GM04503 (cell line): ENCODE data around the gene PLEKHA5.
"Not testable (repeated sequence)": the region's sequence is repeated elsewhere in the genome, so short reads cannot be mapped to it uniquely, and the experiment has no call there.

ENCODE experiments used
- DNase-seq: peaks from one replicate; pipeline ENCODE4 v3.0.0-alpha.2; 2012; ENCODE audit warnings: low read depth

The PLEKHA5 gene

GRCh38 chr12:19350850-19351249, 221.3 kb downstream of the PLEKHA5 start:
- DNase-seq, result not testable (repeated sequence)

- no peak for DNase-seq
Measured at GRCh38 chr12:19351346-19351745, 221.8 kb downstream of the PLEKHA5 start.

- no peak for DNase-seq
Measured at GRCh38 chr12:19369691-19370148, 240.2 kb downstream of the PLEKHA5 start.

- no peak for DNase-seq
Measured at GRCh38 chr12:19373586-19373985, 244.1 kb downstream of the PLEKHA5 start.

- no peak for DNase-seq
Measured at GRCh38 chr12:19375888-19376287, 246.4 kb downstream of the PLEKHA5 start.

- DNase-seq, result no peak
Measured at GRCh38 chr12:19376691-19377090, 247.2 kb downstream of the PLEKHA5 start.

GRCh38 chr12:19382111-19382526, 252.6 kb downstream of the PLEKHA5 start:
- peak; percentile 49 for DNase-seq

GRCh38 chr12:19382563-19382962, 253.0 kb downstream of the PLEKHA5 start:
- DNase-seq, result no peak

GRCh38 chr12:19387161-19387560, 257.6 kb downstream of the PLEKHA5 start:
- DNase-seq, result no peak

GRCh38 chr12:19388131-19388549, 258.6 kb downstream of the PLEKHA5 start:
- peak; percentile 20 for DNase-seq

- no peak for DNase-seq
Measured at GRCh38 chr12:19390051-19390598, 260.6 kb downstream of the PLEKHA5 start.

- not testable (repeated sequence) for DNase-seq
Measured at GRCh38 chr12:19392644-19393043, 263.1 kb downstream of the PLEKHA5 start.

GRCh38 chr12:19394385-19394784, 264.9 kb downstream of the PLEKHA5 start:
- DNase-seq, result no peak

- no peak for DNase-seq
Measured at GRCh38 chr12:19397534-19397933, 268.0 kb downstream of the PLEKHA5 start.

- DNase-seq, result no peak
Measured at GRCh38 chr12:19398376-19399363, 269.1 kb downstream of the PLEKHA5 start.

GRCh38 chr12:19400649-19401285, 271.2 kb downstream of the PLEKHA5 start:
- not testable (repeated sequence) for DNase-seq

GRCh38 chr12:19402211-19402610, 272.7 kb downstream of the PLEKHA5 start:
- no peak for DNase-seq

GRCh38 chr12:19402743-19403431, 273.4 kb downstream of the PLEKHA5 start:
- no peak for DNase-seq

GRCh38 chr12:19404242-19404880, 274.8 kb downstream of the PLEKHA5 start:
- no peak for DNase-seq

GRCh38 chr12:19409376-19409775, 279.8 kb downstream of the PLEKHA5 start:
- no peak for DNase-seq

- DNase-seq, result no peak
Measured at GRCh38 chr12:19410211-19410610, 280.7 kb downstream of the PLEKHA5 start.
